OCI-LY1 (cell line): ENCODE results near the gene CCDC146.
"Not testable (repeated sequence)": the region's sequence is repeated elsewhere in the genome, so short reads cannot be mapped to it uniquely, and the experiment has no call there.

Experiments
- H2AFZ ChIP-seq: fragments of 200-600 bp; sonication (generic), shearing (Covaris generic); 2 replicates; pipeline ENCODE4 v1.6.0; 2014; ENCODE audit warnings: antibody characterized with exemption, mild to moderate bottlenecking, low read length
- H3F3A ChIP-seq: fragments of 200-600 bp; sonication (generic), shearing (Covaris generic); 2 replicates; pipeline ENCODE4 v1.6.0; 2014; ENCODE audit warnings: mild to moderate bottlenecking, antibody characterized with exemption, low read length, moderate library complexity; ENCODE audit not compliant: insufficient read depth
- H3K27ac ChIP-seq: fragments of 200-600 bp; sonication (generic); 2 replicates; pipeline ENCODE4 v1.5.1; 2014; ENCODE audit warnings: low read length, mixed run types, mild to moderate bottlenecking, low read depth; ENCODE audit not compliant: poor library complexity, severe bottlenecking
- H3K27me3 ChIP-seq: fragments of 200-600 bp; sonication (generic); 2 replicates; pipeline ENCODE4 v1.6.0; 2014; ENCODE audit warnings: antibody characterized with exemption, mild to moderate bottlenecking, low read length, moderate library complexity; ENCODE audit not compliant: insufficient read depth
- H3K36me3 ChIP-seq: fragments of 200-600 bp; sonication (generic); 2 replicates; pipeline ENCODE4 v1.6.1; 2014; ENCODE audit warnings: mild to moderate bottlenecking, antibody characterized with exemption, low read length, moderate library complexity, mixed read lengths; ENCODE audit not compliant: insufficient read depth
- H3K4me1 ChIP-seq: fragments of 200-600 bp; sonication (generic); 2 replicates; pipeline ENCODE4 v1.5.1; 2014; ENCODE audit warnings: mild to moderate bottlenecking, low read length, moderate library complexity; ENCODE audit not compliant: insufficient read depth, severe bottlenecking
- H3K4me2 ChIP-seq: fragments of 200-600 bp; sonication (generic), shearing (Covaris generic); 2 replicates; pipeline ENCODE4 v1.6.1; 2014; ENCODE audit warnings: low read length
- H3K4me3 ChIP-seq: fragments of 200-600 bp; sonication (generic); 2 replicates; pipeline ENCODE4 v1.5.1; 2014; ENCODE audit warnings: low read length, low read depth, mild to moderate bottlenecking, mixed read lengths; ENCODE audit not compliant: poor library complexity, severe bottlenecking
- H3K79me2 ChIP-seq: fragments of 200-600 bp; shearing (Covaris generic); 2 replicates; pipeline ENCODE4 v1.6.1; 2016; ENCODE audit warnings: mixed run types, low read length, mixed read lengths; ENCODE audit not compliant: insufficient read depth
- H3K9ac ChIP-seq: fragments of 200-600 bp; sonication (generic), shearing (Covaris generic); 2 replicates; pipeline ENCODE4 v1.6.1; 2014; ENCODE audit warnings: mild to moderate bottlenecking, low read length, mixed read lengths
- H3K9me2 ChIP-seq: fragments of 200-600 bp; sonication (generic), shearing (Covaris generic); 2 replicates; pipeline ENCODE4 v1.6.1; 2014; ENCODE audit warnings: low read depth, mild to moderate bottlenecking, low read length, mixed read lengths
- H3K9me3 ChIP-seq: fragments of 200-600 bp; shearing (Covaris generic); 2 replicates; pipeline ENCODE4 v1.6.1; 2014; ENCODE audit warnings: low read length, mixed read lengths
- H4K20me1 ChIP-seq: fragments of 200-600 bp; sonication (generic), shearing (Covaris generic); 2 replicates; pipeline ENCODE4 v1.6.0; 2016; ENCODE audit warnings: mild to moderate bottlenecking, low read length; ENCODE audit not compliant: insufficient read depth
- CTCF ChIP-seq: fragments of 200-600 bp; sonication (generic), shearing (Covaris generic); IDR thresholded peaks from 2 replicates; pipeline ENCODE4 v1.5.1; 2017; ENCODE audit warnings: mild to moderate bottlenecking, antibody characterized with exemption, low read length, moderate library complexity, mixed read lengths
- EZH2 ChIP-seq: fragments of 200-600 bp; sonication (generic), shearing (Covaris generic); IDR thresholded peaks from 2 replicates; pipeline ENCODE4 v1.8.0; 2017; ENCODE audit warnings: borderline replicate concordance, mixed run types, mild to moderate bottlenecking, antibody characterized with exemption, low read length, moderate library complexity, mixed read lengths

Gene CCDC146

DNA sequence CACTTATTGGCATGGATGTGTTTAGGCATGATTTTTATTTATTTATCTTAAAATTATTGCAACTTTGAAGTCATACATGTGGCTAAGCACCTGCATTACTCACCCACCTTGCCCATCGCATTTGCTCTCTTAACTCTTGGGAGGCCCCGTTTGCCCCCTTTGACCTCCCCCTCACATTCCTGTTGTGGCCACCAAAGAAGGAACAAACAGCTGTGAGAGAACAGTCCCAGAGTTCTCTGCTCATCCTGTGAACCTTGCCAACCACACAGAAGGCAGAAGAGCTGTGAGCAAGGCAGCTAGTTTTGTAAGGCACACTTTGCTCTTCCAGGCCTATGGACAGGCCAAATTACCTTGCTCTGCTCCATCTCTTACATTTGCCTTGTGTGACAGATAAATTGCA, 100.8 kb downstream of the CCDC146 start:
- H3K4me3 ChIP-seq = no peak overlapping the region
- H3F3A ChIP-seq = no peaks in the 10 kb centered on the region
- H3K36me3 ChIP-seq = no peaks in the 10 kb centered on the region
- H3K9me3 ChIP-seq = no peaks in the 10 kb centered on the region
- TF ChIP-seq EZH2 = no peak
- TF ChIP-seq CTCF = no peak
- no peaks in the 10 kb centered on the region for H3K79me2 ChIP-seq
- no peaks in the 10 kb centered on the region for H3K9me2 ChIP-seq
- no peaks in the 10 kb centered on the region for H3K4me1 ChIP-seq
- H4K20me1 ChIP-seq = no peaks in the 10 kb centered on the region
- no peak overlapping the region for H3K9ac ChIP-seq
- no peaks in the 10 kb centered on the region for H3K27me3 ChIP-seq
- no peak overlapping the region for H3K4me2 ChIP-seq
- no peak overlapping the region for H3K27ac ChIP-seq
- H2AFZ ChIP-seq = no peak overlapping the region

GRCh38 chr7:77226357-77226839, 104.0 kb downstream of the CCDC146 start:
- no peaks in the 10 kb centered on the region for H3K4me1 ChIP-seq
- H3K4me3 ChIP-seq = no peak overlapping the region
- H3K36me3 ChIP-seq = no peaks in the 10 kb centered on the region
- no peak overlapping the region for H3K9ac ChIP-seq
- H3K79me2 ChIP-seq = no peaks in the 10 kb centered on the region
- H3K27ac ChIP-seq = no peak overlapping the region
- no peak overlapping the region for H3K4me2 ChIP-seq
- no peak overlapping the region for H2AFZ ChIP-seq
- H3F3A ChIP-seq = no peaks in the 10 kb centered on the region
- no peaks in the 10 kb centered on the region for H4K20me1 ChIP-seq
- H3K27me3 ChIP-seq = no peaks in the 10 kb centered on the region
- H3K9me3 ChIP-seq = no peaks in the 10 kb centered on the region; the same call in 1 of the 2 replicates
- TF ChIP-seq EZH2 (no peak), CTCF (no peak)
- H3K9me2 ChIP-seq = no peaks in the 10 kb centered on the region

- H3K4me3 ChIP-seq, H3K9me2 ChIP-seq, H3K9ac ChIP-seq, H3F3A ChIP-seq, H4K20me1 ChIP-seq, H3K27me3 ChIP-seq, H3K4me2 ChIP-seq, H3K79me2 ChIP-seq, H3K9me3 ChIP-seq, H3K27ac ChIP-seq, H3K4me1 ChIP-seq, H2AFZ ChIP-seq, H3K36me3 ChIP-seq: not testable (repeated sequence)
Observed at GRCh38 chr7:77228795-77229194, 106.4 kb downstream of the CCDC146 start.

- Histone ChIP-seq H4K20me1 (no peaks in the 10 kb centered on the region), H3K4me3 (no peak overlapping the region), H3K4me2 (no peak overlapping the region), H3K27ac (no peak overlapping the region), H2AFZ (no peak overlapping the region), H3K36me3 (no peaks in the 10 kb centered on the region), H3K4me1 (no peaks in the 10 kb centered on the region), H3F3A (no peaks in the 10 kb centered on the region), H3K9me3 (no peaks in the 10 kb centered on the region; the same call in 1 of the 2 replicates), H3K9ac (no peak overlapping the region), H3K27me3 (no peaks in the 10 kb centered on the region), H3K9me2 (no peaks in the 10 kb centered on the region), H3K79me2 (no peaks in the 10 kb centered on the region)
- TF ChIP-seq CTCF (no peak), EZH2 (no peak)
Observed at GRCh38 chr7:77232467-77232866, 110.1 kb downstream of the CCDC146 start.
